Progenitor cell of endocrine pancreas (in vitro differentiated cells): ENCODE results near the gene TBX6. TPM values are rescaled to one million over a fixed set of nuclear protein-coding genes. Genes with fewer than 3 reads are reported as not detected.

Source experiments
- DNase-seq: peaks from one replicate; pipeline ENCODE4 v3.0.0; 2021; ENCODE audit warnings: low spot score; ENCODE audit not compliant: unreplicated experiment
- H3K27ac Mint-ChIP-seq: 2 replicates; pipeline ENCODE4 v1.8.0; 2021; ENCODE audit warnings: mild to moderate bottlenecking, moderate library complexity, mixed read lengths
- H3K27me3 Mint-ChIP-seq: 2 replicates; pipeline ENCODE4 v1.8.0; 2021; ENCODE audit warnings: mixed read lengths
- H3K36me3 Mint-ChIP-seq: 2 replicates; pipeline ENCODE4 v1.8.0; 2022; ENCODE audit warnings: mixed read lengths; ENCODE audit not compliant: insufficient read depth
- H3K4me1 Mint-ChIP-seq: 2 replicates; pipeline ENCODE4 v1.8.0; 2021; ENCODE audit warnings: low read depth, mixed read lengths
- H3K4me3 Mint-ChIP-seq: 2 replicates; pipeline ENCODE4 v1.8.0; 2021; ENCODE audit warnings: low read depth, mild to moderate bottlenecking, moderate library complexity, mixed read lengths
- H3K9me3 Mint-ChIP-seq: 2 replicates; pipeline ENCODE4 v1.8.0; 2021; ENCODE audit warnings: low read depth, mixed read lengths
- total RNA-seq: library from RNA; stranded (reverse); gene quantifications from 2 replicates; pipeline ENCODE4 v1.2.1, GENCODE V29; 2021
- TF ChIP-seq, protein P1 (sequence below): fragments of 200-600 bp; sonication (generic); IDR thresholded peaks from one replicate; pipeline ENCODE4 v1.5.0; 2021; ENCODE audit warnings: antibody characterized with exemption, mild to moderate bottlenecking; ENCODE audit not compliant: unreplicated experiment

TBX6 gene
- total RNA-seq, 1 donor from 2014 or later = 3.5 TPM

DNA sequence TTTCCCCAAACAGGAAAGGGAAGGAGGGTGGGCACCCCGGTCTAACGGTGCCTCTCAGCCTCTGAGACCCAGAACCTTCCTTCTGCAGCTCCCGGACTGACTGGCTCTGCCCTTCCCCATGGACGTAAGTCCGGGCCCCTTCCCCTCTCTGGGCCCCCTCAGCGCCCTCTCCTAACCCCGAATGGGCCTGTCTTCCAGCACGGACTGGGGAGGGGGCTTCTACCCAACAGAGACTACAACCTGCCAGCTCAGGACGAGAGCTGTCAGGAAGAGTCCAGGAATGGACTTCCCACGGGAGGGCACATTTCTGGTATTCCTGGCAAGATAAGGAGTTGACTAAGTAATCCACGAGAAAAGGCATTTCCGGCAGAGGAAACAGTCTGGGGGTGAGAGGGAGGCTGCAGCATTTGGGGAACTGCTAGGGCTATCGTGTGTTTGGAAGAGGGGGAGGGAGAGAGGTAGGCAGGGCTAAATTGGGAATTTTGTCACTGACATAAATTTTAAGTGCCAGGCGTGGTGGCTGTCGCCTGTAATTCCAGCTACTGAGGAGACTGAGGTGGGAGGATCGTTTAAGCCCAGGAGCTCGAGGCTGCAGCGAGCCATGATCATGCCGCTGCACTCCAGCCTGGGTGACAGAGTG, 38.2 kb downstream of the TBX6 start:
- DNase-seq = no peak
- no peaks in the 10 kb centered on the region for H3K36me3 Mint-ChIP-seq
- H3K4me3 Mint-ChIP-seq = peak overlapping the region; percentile 85
- peak overlapping the region; percentile 67 for H3K27ac Mint-ChIP-seq
- H3K27me3 Mint-ChIP-seq = no peaks in the 10 kb centered on the region
- H3K4me1 Mint-ChIP-seq = peaks cover 6% of the 10 kb centered on the region
- H3K9me3 Mint-ChIP-seq = no peaks in the 10 kb centered on the region
- TF ChIP-seq, protein P1, sequence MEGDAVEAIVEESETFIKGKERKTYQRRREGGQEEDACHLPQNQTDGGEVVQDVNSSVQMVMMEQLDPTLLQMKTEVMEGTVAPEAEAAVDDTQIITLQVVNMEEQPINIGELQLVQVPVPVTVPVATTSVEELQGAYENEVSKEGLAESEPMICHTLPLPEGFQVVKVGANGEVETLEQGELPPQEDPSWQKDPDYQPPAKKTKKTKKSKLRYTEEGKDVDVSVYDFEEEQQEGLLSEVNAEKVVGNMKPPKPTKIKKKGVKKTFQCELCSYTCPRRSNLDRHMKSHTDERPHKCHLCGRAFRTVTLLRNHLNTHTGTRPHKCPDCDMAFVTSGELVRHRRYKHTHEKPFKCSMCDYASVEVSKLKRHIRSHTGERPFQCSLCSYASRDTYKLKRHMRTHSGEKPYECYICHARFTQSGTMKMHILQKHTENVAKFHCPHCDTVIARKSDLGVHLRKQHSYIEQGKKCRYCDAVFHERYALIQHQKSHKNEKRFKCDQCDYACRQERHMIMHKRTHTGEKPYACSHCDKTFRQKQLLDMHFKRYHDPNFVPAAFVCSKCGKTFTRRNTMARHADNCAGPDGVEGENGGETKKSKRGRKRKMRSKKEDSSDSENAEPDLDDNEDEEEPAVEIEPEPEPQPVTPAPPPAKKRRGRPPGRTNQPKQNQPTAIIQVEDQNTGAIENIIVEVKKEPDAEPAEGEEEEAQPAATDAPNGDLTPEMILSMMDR = no peak

DNA sequence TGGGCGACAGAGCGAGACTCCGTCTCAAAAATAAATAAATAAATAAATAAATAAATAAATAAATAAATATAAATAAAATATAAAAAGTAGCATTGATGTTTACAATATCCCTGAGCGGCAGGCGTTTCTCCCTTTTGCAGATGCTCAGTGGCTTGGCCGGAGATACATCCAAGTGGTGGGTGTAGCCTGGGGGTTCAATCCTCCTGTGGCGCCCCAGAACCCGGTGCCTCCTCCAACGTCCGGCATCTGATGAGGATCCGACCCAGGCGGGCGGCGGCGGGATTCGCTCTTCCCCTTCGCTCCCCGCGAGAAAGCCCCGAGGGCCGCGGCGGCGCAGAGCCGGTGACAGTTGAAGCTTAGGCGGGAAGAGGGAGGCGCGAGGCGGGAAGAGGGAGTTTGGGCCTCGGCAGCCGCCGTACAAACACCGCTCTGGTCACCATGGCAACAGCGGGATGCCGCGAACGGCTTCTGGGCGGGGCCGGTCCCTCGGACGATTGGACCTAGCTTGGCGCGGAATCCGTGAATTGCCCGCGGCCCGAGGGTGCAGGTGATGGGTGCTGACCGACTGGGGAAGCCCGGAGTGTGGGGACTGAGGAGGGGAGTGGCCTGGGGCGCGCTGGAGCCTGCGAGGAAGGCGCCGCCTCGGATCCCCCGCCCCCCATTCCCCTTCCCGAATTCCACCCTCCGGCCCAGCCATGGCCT, 38.9 kb downstream of the TBX6 start:
- TF ChIP-seq, protein P1 = no peak
- Mint-ChIP-seq H3K27ac (no peak overlapping the region), H3K27me3 (no peaks in the 10 kb centered on the region), H3K4me1 (peaks cover 6% of the 10 kb centered on the region), H3K9me3 (no peaks in the 10 kb centered on the region), H3K36me3 (no peaks in the 10 kb centered on the region), H3K4me3 (peak overlapping the region; percentile 85)
- DNase-seq = peak; percentile 82

DNA sequence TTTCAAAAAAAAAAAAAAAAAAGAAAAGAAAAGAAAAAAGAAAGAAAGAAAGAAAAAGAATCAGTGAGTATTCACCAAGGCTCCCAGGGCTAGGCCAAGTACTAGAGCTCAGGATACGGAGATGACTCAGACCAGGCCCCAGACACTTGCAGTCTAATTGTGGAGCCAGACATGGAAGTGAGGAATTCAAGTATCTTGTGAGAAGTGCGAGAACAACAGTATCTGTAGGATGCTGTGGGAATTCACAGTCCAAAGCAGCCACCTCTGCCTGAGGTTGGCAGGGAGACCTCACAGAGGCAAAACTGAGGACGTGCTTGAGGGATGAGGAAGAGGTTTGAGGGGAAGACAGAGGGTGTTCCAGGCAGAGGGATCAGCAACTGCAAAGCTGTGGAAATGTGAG, 40.2 kb downstream of the TBX6 start:
- H3K27ac Mint-ChIP-seq = no peak overlapping the region
- no peaks in the 10 kb centered on the region for H3K36me3 Mint-ChIP-seq
- DNase-seq = no peak

DNA sequence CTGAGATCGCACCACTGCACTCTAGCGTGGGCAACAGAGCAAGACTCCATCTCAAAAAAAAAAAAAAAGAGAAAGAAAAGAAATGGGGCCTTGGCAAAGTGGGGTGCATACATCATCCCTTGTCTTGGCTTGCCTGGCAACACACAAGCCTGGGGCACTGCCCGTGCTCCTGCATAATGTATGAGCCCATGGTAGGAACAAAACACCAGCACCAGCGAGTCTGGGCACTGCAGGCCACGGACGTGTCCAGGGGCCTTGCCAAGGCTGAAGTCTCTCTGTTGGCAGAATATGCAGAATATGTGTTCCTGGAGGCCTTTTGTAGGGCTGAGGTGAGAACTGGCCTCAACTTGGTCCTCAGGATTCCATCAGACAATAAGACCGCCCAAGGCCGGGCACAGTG, 41.9 kb downstream of the TBX6 start:
- peaks cover 6% of the 10 kb centered on the region for H3K4me1 Mint-ChIP-seq
- peaks cover 7% of the 10 kb centered on the region for H3K27me3 Mint-ChIP-seq
- DNase-seq = no peak
- H3K9me3 Mint-ChIP-seq = no peaks in the 10 kb centered on the region
- no peak overlapping the region for H3K27ac Mint-ChIP-seq
- H3K36me3 Mint-ChIP-seq = no peaks in the 10 kb centered on the region
- no peak overlapping the region for H3K4me3 Mint-ChIP-seq
- TF ChIP-seq, protein P1 = no peak

More for the DNA sequence above, 40.2 kb downstream of the TBX6 start:
- H3K9me3 Mint-ChIP-seq = no peaks in the 10 kb centered on the region
- TF ChIP-seq, protein P1 = no peak
- no peaks in the 10 kb centered on the region for H3K27me3 Mint-ChIP-seq
- H3K4me3 Mint-ChIP-seq = peak overlapping the region; percentile 57
- H3K4me1 Mint-ChIP-seq = peaks cover 6% of the 10 kb centered on the region

DNA sequence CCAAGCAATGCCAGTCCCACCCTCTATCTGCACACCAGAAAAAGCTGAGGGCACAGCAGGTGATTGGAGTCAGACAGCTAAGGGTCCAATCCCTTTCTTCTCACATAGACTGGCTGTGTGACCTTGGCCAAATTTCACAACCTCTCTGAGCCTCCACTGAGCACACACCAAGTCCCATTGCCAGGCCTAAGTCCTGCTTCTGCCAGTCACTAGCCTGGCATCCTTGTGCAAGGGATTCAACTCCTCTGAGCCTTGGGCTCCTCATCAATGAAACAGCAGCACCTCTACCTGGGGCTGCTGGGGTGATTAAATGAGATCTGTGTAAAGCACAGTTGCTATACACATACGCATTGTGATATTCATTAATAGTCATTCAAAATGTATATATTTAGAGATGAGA, 45.1 kb downstream of the TBX6 start:
- no peak for DNase-seq
- Mint-ChIP-seq H3K36me3 (no peaks in the 10 kb centered on the region), H3K4me3 (no peak overlapping the region), H3K27ac (no peak overlapping the region), H3K27me3 (peaks cover 8% of the 10 kb centered on the region), H3K9me3 (no peaks in the 10 kb centered on the region), H3K4me1 (no peaks in the 10 kb centered on the region)
- TF ChIP-seq, protein P1 = no peak
